GM12878 (cell line): ENCODE data around the gene BOLA2B. TPM values are rescaled to one million over a fixed set of nuclear protein-coding genes. Genes with fewer than 3 reads are reported as not detected.

Experiments used
- CREM ChIP-seq: IDR thresholded peaks from 2 replicates; pipeline ENCODE4 v1.6.1; 2014; ENCODE audit warnings: antibody characterized with exemption, low read depth
- HDAC2 ChIP-seq: fragments of 200-600 bp; sonication (generic); IDR thresholded peaks from 2 replicates; pipeline ENCODE4 v1.6.1; 2017
- IRF4 ChIP-seq: IDR thresholded peaks from 2 replicates; pipeline ENCODE4 v1.6.1; 2011; ENCODE audit warnings: low read depth, low read length
- MTA2 ChIP-seq: fragments of 450-650 bp; IDR thresholded peaks from 2 replicates; pipeline ENCODE4 v1.6.1; 2016; ENCODE audit warnings: low read depth, mild to moderate bottlenecking, moderate library complexity
- MXI1 ChIP-seq: fragments of 150-350 bp; IDR thresholded peaks from 2 replicates; pipeline ENCODE4 v1.6.1; 2011; ENCODE audit warnings: low read depth, mild to moderate bottlenecking, inconsistent platforms, low read length, improper control_type of control experiment
- NRF1 ChIP-seq: conservative IDR thresholded peaks from 2 replicates; pipeline ENCODE4 v1.6.1; 2011; ENCODE audit warnings: mild to moderate bottlenecking, low read depth, low read length, improper control_type of control experiment
- POLR2AphosphoS2 ChIP-seq: IDR thresholded peaks from 2 replicates; pipeline ENCODE4 v1.6.1; 2011; ENCODE audit warnings: low read depth, mild to moderate bottlenecking, low read length, improper control_type of control experiment, moderate library complexity
- RAD51 ChIP-seq: fragments of 450-650 bp; IDR thresholded peaks from 2 replicates; pipeline ENCODE4 v1.6.1; 2016; ENCODE audit warnings: moderate library complexity, mild to moderate bottlenecking, inconsistent platforms
- SREBF2 ChIP-seq: IDR thresholded peaks from 2 replicates; pipeline ENCODE4 v1.6.1; 2012; ENCODE audit warnings: mild to moderate bottlenecking, low read length
- polyA plus RNA-seq, 11 experiments: library from polyadenylated mRNA; depleted of rRNA in 4 of 11; unstranded in 6 of 11; stranded (reverse) in 5 of 11; fragments of >200 nt; fragmentation: Nextera tagmentation in 4 of 11; fragmentation: Illumina TruSeq in 1 of 11; extraction: Ambion mirVana in 4 of 11; extraction: Trizol in 1 of 11; gene quantifications; 1 replicate in 1 of 11; 2 replicates in 10 of 11; pipeline versions ENCODE4 v1.2.1 to v1.2.3, GENCODE V29; 2011 to 2016; ENCODE audit warnings: inconsistent platforms in 2 of 11, missing spikeins in 2 of 11, low read depth in 1 of 11
- total RNA-seq, 4 experiments: library from RNA; depleted of rRNA in 3 of 4; stranded (reverse); fragments of >200 nt in 3 of 4; fragmentation: Illumina TruSeq in 1 of 4; extraction: Trizol in 1 of 4; gene quantifications; 2 replicates each; pipeline versions ENCODE4 v1.2.1 to v1.2.3, GENCODE V29; 2013 to 2021
- TF ChIP-seq, protein P1 (sequence below): fragments of 450-650 bp; IDR thresholded peaks from 2 replicates; pipeline ENCODE4 v1.6.1; 2017; ENCODE audit warnings: mild to moderate bottlenecking, moderate library complexity
- TF ChIP-seq, protein P2 (sequence below): IDR thresholded peaks from 2 replicates; pipeline ENCODE4 v1.6.1; 2011; ENCODE audit warnings: borderline replicate concordance, low read depth, mild to moderate bottlenecking, moderate library complexity, low read length; ENCODE audit not compliant: insufficient read depth, poor library complexity, severe bottlenecking

Gene BOLA2B
- total and polyA plus RNA-seq, 10 of the 15 experiments (the other 5 are each of a cell fraction or from before 2014, with no cell fraction given) = 39.9 to 292 (median 130) TPM

DNA sequence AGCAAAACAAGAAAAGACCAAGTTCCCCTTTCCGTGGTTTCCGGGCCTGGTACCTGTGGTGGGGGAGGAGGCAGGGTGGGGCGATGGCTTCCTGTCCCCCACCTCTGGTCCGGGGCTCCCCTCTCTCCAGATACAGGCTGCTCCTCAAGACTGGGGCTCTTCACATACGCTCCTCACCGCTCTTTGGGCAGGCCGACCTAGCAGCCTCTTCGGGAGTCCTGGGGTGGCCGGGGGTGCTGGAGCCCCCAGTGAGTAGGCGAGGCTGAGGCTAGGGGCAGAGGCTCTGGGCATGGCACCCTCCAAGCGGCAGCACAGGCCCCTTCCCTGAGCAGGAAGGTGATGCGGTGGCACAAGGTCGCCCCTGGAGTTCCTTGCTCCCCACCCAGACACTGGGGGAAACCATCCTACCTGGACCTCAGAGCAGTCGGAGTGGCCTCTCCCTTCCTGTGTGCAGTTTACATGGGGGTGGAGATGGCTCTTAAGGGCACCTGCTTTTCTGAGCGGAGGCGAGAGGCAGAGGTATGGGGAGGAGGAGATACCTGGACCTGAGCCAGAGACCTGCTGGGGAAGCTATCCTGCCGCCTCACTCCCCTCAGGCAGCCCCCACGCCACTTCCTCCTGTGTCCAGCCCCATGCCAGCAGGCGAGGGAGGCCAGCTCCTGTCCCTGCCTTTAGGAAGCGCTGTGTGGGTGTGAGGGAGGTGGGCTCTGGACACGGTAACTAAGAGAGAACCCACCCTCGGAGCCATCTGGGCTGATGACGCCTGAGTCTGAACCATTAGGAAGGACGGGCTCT, 9.2 kb downstream of the BOLA2B start (continued):
- TF ChIP-seq, protein P1, sequence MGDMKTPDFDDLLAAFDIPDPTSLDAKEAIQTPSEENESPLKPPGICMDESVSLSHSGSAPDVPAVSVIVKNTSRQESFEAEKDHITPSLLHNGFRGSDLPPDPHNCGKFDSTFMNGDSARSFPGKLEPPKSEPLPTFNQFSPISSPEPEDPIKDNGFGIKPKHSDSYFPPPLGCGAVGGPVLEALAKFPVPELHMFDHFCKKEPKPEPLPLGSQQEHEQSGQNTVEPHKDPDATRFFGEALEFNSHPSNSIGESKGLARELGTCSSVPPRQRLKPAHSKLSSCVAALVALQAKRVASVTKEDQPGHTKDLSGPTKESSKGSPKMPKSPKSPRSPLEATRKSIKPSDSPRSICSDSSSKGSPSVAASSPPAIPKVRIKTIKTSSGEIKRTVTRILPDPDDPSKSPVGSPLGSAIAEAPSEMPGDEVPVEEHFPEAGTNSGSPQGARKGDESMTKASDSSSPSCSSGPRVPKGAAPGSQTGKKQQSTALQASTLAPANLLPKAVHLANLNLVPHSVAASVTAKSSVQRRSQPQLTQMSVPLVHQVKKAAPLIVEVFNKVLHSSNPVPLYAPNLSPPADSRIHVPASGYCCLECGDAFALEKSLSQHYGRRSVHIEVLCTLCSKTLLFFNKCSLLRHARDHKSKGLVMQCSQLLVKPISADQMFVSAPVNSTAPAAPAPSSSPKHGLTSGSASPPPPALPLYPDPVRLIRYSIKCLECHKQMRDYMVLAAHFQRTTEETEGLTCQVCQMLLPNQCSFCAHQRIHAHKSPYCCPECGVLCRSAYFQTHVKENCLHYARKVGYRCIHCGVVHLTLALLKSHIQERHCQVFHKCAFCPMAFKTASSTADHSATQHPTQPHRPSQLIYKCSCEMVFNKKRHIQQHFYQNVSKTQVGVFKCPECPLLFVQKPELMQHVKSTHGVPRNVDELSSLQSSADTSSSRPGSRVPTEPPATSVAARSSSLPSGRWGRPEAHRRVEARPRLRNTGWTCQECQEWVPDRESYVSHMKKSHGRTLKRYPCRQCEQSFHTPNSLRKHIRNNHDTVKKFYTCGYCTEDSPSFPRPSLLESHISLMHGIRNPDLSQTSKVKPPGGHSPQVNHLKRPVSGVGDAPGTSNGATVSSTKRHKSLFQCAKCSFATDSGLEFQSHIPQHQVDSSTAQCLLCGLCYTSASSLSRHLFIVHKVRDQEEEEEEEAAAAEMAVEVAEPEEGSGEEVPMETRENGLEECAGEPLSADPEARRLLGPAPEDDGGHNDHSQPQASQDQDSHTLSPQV = no peak
- TF ChIP-seq NRF1 (no peak), IRF4 (0 out of 2 replicates have a peak, but pooled peaks have one; percentile 47), HDAC2 (no peak), RAD51 (no peak), SREBF2 (no peak), MTA2 (peak; percentile 64; the same call in 1 of the 2 replicates), POLR2AphosphoS2 (0 out of 2 replicates have a peak, but pooled peaks have one; percentile 67), CREM (peak; percentile 55; the same call in 1 of the 2 replicates), MXI1 (no peak)
- TF ChIP-seq, protein P2, sequence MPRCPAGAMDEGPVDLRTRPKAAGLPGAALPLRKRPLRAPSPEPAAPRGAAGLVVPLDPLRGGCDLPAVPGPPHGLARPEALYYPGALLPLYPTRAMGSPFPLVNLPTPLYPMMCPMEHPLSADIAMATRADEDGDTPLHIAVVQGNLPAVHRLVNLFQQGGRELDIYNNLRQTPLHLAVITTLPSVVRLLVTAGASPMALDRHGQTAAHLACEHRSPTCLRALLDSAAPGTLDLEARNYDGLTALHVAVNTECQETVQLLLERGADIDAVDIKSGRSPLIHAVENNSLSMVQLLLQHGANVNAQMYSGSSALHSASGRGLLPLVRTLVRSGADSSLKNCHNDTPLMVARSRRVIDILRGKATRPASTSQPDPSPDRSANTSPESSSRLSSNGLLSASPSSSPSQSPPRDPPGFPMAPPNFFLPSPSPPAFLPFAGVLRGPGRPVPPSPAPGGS = peak; percentile 39
- TF ChIP-seq, all 136 proteins: peak for 44
